ENCODE data around the gene ELMO2.

The ELMO2 gene

DNA sequence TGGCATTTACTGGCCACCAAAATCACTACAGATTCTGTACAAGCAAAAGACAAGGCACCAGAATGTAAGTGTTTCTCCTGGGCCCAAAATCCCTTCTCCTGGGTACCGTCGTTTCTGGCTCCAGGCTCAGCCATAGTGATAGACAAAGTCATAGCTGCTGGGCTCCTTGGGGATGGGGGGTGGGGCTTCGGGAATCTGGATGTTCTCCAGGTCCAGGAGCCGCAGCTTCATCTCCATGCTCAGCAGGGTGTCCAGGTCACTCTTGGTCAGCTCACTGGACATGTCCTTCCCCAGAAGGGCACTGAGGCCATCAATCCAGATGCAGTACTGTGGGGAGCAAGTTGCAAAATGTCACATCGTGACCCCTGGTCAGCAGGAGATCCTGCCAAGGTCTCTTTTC is 39.2 kb downstream of the ELMO2 start:
- DNase-seq (ENCODE audit: low spot score): no peak

DNA sequence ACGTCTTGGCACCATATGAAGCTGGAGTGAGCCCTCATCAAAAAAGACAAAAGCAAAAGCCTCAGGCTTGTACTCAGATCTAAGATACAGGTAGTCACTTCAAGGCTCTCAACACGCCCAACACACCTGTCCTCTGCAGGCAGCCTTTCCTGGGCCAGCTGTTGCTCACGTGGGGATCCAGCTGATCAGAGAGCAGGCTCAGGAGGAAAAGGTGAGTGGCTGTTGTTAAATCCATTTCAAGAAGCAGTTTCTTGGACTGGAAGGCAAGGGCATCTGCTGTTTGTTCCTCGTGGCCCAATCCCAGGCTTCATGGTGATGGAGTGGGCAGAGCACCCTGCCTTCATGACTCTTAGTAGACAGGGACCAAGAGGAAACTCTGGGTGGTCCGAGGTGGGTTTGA is 39.6 kb downstream of the ELMO2 start:
- no peak for DNase-seq (ENCODE audit: low spot score)

DNA sequence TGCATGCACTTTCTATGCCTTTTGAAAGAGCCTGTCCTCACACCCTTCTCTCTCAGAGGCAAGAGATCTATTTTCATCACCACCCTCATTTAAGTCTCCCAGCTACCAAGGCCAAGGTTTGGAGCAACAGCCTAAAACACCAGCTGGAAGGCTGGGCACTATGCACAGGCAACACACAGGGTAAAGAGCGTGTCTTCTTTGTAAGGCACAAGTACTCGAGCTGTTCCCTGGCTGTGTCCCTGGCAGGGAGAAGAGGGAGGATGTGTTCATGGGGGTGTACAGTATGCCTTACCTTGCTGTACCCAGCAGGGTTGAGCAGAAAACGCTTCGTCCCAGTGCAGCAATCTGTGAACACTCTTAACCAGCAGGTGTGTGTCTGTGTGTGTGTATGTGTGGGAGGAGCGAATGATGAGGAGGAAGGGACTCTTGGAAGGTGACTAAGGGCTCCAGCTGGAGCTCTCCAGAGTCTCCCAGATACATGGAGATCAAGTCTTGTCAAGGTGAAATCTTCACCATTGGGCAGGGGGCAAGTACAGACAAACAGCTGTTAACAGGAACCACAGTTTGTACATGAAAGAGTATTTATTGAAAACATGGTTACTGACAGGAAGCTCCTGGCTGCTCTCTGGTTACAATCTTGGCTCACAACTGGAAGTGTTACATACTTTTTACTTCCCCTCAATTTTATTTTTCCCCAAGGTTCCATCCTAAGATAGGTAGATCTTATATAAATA is 40.8 kb downstream of the ELMO2 start:
- no peak for DNase-seq (ENCODE audit: low spot score)

DNA sequence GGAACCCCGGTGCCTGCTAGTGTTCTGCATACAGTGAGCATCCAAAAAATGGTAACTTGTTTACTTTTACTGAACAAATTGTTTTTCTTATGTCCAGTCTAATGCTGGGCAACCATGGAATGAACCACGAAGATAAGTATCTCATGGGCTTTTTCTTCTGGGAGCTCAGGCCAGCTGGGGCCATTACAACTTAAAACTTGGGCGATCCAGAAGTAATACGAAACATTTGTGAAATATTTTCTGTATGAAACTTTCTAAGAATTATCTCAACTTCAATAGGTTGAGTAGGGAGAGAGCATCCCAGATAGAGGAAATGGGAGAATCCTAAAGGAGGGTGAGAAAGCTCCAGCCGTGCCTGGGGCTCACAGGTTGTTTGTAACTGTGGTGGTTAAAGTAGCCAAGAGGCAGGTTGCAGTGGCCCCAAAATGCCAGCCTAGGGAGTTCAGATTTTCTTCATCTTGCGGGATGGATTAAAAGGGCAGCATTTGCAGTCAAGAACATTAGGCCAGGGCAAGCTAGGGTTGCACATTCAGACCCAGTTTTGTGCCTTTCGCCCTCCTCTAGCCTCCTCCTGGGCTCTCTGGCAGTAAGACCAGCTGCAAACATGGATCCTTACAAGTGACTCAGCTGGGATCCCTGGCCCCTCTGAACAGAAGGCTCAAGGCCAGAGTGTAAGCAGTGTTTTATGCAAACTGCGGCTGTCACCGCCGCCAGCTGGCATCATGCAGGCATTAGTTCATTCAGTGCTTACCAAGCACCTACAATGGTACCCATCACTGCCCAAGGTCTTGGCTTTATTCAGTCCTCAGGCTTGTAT is 41.5 kb downstream of the ELMO2 start:
- peak; percentile 74 for DNase-seq (ENCODE audit: low spot score)

DNA sequence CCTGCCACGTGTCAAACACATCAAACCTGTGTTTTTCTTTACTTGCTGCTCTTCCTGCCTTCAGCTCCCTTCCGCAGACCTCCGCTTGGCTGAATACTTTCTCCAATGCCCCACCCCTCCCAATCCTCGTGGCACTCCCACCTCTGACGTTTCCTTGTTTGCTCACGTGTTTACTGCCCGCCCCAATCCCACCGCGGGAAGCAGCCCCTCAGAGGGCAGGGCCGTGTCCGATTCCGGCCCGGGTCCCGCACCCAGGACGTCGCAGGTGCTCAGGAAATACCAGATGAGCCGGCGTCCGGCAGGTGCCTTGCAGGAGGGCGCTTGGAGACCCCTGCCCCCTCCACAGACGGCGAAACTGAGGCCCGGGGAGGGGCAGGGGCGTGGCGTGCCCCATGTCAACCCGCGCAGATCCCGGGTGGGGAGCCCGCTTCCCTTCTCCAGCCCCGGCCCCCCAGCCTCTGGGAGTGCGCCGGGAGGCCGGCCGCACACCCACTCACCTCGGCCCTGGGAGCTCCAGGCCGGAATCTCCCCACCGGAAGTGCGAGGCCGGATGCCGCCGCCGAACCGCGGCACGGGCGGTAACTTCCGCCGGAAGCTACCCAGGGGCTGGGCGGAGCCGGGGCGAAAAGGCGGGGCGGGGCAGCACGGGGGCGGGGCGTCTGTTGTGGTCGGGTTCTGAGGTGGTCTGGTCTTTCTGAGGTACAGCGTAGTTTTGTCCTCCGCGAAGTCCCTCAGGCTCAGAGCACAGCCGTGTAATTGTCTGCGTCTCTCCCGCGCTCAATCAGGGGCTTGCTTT is 42.3 kb downstream of the ELMO2 start:
- peak; percentile 63 for DNase-seq (ENCODE audit: low spot score)

DNA sequence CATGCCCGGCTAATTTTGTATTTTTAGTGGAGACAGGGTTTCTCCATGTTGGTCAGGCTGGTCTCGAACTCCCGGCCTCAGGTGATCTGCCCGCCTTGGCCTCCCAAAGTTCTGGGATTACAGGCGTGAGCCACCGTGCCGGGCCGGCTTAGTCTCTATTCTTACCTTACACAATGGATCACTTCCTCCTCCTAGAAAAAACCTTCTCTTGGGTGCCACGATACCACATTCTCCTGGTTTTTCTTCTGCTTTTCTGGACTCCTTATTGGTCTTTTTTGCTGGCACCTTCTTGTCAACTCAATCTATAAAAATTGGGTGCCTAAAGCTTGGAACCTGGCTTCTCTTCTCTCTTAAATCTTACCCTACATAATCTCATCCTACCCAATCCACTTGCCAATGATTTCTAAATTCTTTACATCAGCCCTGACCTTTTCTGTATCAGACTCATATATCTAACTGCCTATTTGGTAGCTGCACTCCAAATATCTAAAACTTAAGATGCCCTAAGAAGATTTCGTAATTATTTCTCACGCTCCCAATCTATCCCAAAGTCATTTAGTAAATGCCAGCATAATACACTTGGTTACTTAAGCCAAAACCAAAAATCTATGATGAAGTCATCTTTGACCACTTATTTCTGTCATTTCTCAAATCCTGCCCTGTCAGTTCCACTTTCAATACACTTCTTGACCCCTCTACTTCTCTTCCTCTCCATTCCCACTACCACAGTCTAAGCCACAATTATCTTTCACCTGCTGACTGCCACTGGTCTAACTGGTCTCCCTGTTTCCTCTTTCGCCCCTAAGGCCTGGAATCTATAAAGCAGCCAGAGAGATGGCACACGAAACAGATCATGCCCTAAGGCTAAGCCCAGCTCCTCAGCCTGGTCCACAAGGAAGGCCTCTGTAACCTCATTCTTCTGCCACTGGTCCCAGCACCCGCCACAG is 43.2 kb downstream of the ELMO2 start:
- peak; percentile 27 for DNase-seq (ENCODE audit: low spot score)

DNA sequence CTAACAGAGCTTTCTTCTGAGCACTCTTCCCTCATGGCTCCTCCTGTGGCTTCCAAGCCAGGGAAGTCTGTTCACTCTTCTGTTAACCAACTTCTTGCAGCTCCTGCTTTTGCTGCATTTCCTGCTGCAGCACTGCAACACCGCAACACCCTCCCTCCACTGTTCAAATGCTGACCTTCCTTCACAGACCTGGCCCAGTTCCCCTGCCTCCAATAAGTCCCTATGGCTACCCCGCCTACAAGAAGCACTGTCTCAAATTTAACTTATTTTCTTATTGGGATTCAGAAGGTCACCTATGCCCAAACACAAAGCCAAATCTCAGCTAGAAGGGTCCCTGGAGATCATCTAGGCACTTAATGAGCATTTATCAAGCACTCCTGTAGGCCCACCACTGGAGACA is 44.6 kb downstream of the ELMO2 start:
- DNase-seq (ENCODE audit: low spot score): no peak

DNA sequence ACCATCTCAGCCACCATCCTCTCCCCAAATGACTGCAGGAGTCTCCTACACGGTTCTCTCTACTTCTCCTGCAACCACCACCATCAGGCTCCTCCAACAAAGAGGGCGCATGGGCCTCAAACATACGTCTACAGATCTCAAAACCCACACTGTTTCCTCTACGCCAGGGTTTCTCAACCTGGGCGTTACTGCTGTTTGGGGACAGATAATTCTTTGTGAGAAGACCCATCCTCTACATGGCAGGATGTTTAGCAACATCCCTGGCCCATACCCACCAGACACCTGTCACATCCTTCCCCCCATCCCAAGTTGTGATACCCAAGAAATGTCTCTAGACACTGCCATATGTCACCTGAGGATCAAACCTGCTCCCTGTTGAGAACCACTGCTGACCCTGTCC is 45.0 kb downstream of the ELMO2 start:
- DNase-seq (ENCODE audit: low spot score): no peak

DNA sequence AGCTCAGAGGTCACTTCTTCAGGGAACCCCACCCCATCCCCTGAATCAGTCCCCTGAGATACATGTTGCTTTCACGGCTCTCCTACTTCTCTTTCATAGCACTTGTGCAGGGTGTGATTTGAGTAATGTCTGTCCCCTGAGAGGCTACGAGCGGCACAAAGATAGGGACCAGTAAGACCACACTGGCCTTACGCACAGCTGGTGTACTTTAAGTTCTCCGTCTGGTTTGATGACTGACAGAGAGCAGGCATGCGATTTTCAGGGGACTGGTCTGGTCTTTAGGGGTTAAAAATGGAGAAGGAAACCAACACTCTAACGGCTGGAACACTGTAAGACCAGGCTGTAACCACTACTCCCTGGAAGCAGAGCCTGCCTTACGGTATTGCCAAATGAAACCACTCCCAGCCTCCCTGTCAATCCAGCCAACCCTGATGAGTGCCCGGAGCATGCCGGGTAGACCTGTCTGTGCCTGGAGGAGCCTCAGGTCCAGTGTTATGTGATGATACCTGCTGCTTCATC is 47.1 kb downstream of the ELMO2 start:
- DNase-seq (ENCODE audit: low spot score): no peak

DNA sequence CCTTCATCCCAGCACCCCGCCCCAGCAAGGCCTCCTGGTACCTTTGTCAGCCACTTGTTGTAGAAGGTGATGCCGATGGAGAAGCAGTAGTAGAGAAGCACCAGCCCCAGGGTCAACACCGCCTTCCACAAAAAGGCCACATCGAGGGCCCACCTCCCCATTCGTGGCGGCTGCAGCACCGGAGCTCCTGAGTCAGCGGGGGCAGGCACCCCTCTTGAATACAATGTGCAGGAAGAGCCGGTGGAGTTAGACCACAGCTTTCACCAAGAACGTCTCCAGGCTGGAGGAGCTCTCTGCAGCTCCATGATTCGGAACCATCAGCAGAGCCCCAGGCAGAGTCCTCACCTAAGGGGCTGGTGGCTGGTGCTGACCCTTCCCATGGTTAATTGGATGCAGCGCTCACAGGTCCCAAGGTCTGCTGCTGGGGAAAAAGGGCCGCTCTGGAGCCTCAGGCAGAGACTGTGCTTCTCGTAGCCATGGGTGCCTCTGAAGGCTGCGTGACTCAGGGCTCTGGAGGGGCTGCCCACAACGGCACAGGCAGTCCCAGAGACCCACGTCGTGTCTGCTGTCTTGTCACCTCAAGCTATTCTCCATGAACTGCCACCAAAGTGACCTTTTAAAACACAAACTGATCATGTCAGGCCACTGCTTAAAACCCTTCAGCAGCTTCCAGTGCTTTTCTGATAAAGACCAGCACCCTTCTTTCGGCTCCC is 47.9 kb downstream of the ELMO2 start:
- no peak for DNase-seq (ENCODE audit: low spot score)

DNA sequence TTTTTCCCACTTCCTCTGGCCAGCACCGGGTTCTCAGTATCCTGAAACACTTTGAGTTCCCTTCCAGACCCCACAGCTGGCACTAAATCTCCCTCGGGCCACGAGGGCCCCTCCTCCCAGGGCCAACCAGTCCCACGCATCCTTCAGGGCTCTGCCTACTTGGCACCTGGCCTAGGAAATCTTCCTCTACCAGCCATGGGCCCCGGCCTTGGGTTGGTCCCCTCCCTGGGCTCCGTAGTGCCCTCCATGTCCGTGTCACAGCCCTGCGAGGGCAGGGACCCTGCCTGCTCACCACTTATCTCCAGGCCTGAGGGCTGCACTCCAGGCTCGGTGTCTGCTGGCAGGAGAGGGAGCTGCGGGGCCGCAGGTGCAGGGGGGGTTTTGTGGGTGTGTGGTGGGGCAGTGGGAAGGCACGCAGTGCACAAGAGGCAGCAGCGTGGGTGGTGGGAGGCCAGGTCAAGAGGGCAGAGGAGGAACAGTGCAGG is 49.3 kb downstream of the ELMO2 start:
- DNase-seq (ENCODE audit: low spot score): no peak

DNA sequence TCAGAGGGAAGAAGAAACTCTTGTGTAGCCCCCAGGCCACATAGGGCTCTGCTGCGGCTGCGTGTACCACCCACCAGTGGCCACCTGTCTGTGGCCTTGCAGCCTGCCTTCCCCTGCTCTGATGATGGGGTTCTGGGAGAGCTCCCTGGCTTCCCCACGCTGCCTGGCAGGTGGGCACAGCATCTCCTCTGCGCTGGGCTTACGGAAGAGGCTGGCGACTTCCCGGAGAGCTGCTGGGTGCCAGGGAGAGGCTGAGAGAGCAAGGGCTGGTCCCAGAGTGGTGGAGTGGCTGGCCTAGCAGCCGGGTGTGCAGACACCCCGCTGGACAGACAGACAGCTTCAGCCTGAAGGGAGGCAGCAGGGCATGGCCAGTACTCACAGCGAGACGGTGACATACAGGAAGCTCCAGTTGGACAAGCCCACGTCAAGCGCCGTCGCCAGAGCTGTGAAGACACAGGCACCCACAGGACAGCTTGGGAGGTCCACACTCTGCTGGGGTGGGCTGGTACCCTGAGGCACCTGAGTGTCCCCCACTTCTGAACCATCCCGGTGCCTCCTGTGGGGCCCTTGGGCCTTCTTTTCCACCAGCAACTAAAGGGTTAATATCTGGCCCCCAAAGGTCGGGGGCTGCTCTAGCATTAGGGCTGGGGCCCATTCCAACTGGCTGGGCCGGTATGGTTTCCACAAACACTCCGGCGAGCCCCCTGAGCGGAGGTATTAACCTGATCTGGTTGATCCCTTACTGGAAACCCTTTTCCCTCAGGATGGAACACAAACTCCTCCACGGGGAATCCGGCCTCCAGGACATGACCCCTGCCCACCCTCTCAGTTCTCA is 50.0 kb downstream of the ELMO2 start:
- no peak for DNase-seq (ENCODE audit: low spot score)

DNA sequence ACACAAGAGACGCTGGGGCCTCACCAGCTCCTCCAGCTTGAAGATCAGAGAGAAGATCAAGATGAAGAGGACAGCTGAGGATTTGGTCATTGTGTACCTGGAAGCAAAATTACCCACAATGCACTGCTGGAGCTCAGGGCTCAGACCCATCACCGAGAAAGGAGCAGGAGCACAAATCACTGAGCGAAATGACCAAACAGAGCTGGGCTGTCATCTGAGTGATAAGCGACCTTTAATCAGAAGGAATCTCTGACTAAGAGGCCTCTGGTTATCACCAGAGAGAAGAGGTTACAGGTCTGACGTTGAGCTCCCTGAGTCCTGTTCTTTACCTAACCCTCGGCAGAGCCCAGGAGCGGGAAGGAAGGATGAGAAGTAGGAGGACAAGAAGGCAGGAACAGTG is 50.6 kb downstream of the ELMO2 start:
- no peak for DNase-seq (ENCODE audit: low spot score)

DNA sequence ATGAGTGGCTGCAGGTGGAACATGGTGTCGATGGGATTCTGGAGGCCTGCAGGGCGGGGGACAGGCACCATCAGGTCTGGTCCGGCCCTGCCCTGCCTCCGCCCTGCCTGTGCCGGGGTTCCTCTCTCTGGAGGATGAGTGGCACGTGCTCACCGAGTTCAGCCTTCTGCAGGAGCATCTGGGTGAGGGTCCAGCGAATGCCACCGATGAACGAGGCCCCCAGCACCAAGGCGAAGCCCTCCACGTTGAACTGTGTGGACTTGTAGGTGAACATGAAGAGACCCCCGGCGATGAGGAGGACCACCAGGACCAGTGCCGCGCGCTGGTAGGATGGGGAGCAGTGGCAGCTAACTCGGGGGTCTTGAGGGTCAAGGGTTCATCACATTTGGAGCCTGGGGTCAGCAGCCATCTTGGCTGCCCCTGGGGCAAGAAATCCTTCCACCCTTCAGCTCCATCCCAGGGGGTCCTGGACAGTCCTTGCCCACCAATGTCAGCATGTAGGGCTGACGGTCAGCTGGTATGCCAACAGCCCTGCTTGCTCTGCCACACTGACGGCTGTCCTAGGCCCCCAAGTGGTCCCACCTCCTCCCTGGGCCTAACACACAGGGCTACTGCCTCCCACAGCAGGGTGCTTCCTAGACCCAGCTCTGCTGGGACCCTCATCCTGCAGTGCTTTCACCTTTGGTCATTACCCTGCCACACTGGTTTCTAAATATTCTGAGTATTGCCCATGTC is 51.3 kb downstream of the ELMO2 start:
- no peak for DNase-seq (ENCODE audit: low spot score)

DNA sequence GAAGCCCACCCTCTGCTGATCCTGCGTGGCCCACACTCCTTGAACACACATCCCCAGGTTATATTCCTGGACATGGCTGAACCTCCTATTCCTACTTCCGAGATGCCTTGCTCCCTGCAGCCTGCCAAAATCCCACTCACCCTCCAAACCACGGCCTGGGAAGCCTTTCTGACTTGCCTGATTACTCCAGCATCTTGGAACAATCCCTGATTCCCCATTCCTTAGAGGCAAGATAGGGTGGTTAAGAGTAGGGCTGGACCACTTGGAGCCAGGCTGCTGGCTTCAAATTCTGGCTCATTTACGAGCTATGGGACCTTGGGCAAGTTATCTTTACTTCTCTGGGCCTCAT is 52.2 kb downstream of the ELMO2 start:
- DNase-seq (ENCODE audit: low spot score): no peak

DNA sequence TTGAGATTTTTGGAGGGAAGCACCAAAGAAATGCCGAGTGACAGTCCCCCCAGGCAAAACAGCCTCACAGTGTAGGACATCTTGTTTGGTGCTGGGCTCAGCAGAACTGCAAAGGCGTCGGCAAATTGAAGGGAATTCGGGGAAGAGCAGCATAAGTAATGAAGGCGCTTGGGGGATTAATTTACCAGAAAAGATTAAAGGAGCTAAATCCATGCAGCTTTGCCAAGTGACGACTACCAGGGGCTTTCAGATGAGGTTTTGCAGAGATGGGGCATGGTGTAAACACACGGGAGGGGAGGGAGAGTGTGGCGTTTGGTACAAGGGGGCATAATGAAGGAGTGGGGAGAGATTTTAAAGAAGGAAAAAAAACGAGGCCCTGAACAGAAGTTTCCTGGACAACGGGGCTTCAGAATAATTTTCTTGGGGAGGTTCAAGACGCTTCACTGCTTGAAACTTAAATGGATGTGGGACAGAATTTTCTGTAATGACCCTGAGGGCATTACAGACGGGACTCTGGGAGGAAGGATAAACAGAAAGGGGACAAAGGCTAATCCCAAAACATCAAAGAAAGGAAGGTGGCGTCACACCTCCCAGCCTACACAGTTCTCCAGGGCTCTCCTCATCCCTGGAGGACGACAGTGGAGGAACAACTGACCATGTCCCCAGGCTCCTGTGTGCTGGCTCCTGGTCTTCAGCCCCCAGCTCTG is 52.8 kb downstream of the ELMO2 start:
- no peak for DNase-seq (ENCODE audit: low spot score)

DNA sequence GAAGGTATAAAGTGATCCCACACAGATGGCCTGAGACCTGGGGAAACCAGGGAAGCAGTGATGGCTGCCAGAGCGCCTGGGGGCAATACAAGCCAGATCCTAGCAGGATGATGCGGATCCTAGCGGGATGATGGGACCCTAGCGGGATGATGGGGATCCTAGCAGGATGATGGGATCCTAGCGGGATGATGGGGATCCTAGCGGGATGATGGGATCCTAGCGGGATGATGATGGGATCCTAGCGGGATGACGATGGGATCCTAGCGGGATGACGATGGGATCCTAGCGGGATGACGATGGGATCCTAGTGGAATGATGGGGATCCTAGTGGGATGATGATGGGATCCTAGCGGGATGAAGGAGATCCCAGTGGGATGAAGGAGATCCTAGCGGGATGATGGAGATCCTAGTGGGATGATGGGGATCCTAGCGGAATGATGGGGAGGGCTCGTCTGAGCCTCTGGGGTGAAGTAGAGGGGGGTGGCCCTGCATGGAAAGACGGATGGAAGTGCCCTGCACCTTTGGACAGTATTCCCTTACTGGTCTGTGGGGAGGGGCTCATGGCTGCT is 54.0 kb downstream of the ELMO2 start:
- DNase-seq (ENCODE audit: low spot score): no peak
